Small intestine (tissue), 7 donors: ENCODE results near the gene LEMD1. TPM values are rescaled to one million over a fixed set of nuclear protein-coding genes. Genes with fewer than 3 reads are reported as not detected.

Source experiments
- DNase-seq, 2 donors: peaks; one replicate each; pipeline versions ENCODE4 v3.0.0 to v3.0.0-alpha.2; 2013
- FAIRE-seq: peaks from 2 replicates; lab custom pipeline; 2012; peaks lifted over from hg19 to GRCh38; lab: Jason Lieb, UNC
- H3K27ac ChIP-seq, 3 donors: one replicate each; pipeline ENCODE4 v1.5.1; 2013; ENCODE audit warnings: low read length in 2 of 3, mild to moderate bottlenecking in 2 of 3, control low read depth in 1 of 3, inconsistent platforms in 1 of 3, low read depth in 1 of 3, moderate library complexity in 1 of 3
- H3K27me3 ChIP-seq, 3 donors: one replicate each; pipeline ENCODE4 v1.6.1; 2013; ENCODE audit warnings: low read length in 3 of 3, inconsistent platforms in 1 of 3; ENCODE audit not compliant: control insufficient read depth in 3 of 3, insufficient read depth in 3 of 3
- H3K36me3 ChIP-seq, 3 donors: one replicate each; pipeline ENCODE4 v1.6.1; 2013; ENCODE audit warnings: low read length in 3 of 3, inconsistent platforms in 1 of 3, low read depth in 1 of 3, mild to moderate bottlenecking in 1 of 3, moderate library complexity in 1 of 3; ENCODE audit not compliant: control insufficient read depth in 3 of 3, insufficient read depth in 2 of 3
- H3K4me1 ChIP-seq, 3 donors: one replicate each; pipeline ENCODE4 v1.6.1; 2013; ENCODE audit warnings: low read length in 2 of 3, inconsistent platforms in 1 of 3, low read depth in 1 of 3, mild to moderate bottlenecking in 1 of 3, moderate library complexity in 1 of 3; ENCODE audit not compliant: control insufficient read depth in 3 of 3, insufficient read depth in 2 of 3
- H3K4me3 ChIP-seq, 3 donors: one replicate each; pipeline ENCODE4 v1.5.1; 2013; ENCODE audit warnings: low read length in 3 of 3, control low read depth in 1 of 3, inconsistent platforms in 1 of 3, low read depth in 1 of 3, mild to moderate bottlenecking in 1 of 3, moderate library complexity in 1 of 3
- H3K9me3 ChIP-seq, 2 donors: one replicate each; pipeline ENCODE4 v1.6.1; 2013; ENCODE audit warnings: low read depth in 1 of 2, low read length in 1 of 2; ENCODE audit not compliant: control insufficient read depth in 2 of 2, insufficient read depth in 1 of 2
- WGBS, 3 donors: extraction: QIAGEN DNeasy Blood & Tissue Kit; methylation state at CpG; one replicate each; pipeline ENCODE4 v1.1.7; 2013; 5-methylcytosine and 5-hydroxymethylcytosine counted together
- polyA plus RNA-seq, 4 donors: library from polyadenylated mRNA; stranded (reverse) in 3 of 4; unstranded in 1 of 4; fragments of 200-250 nt in 3 of 4; fragments of 120-200 nt in 1 of 4; gene quantifications; one replicate each; pipeline versions ENCODE4 v1.2.1 to v1.2.3, GENCODE V29; 2013
- donor health status: healthy with polysubstance abuse.
- donor health status: control.
- donor health status: control.
- donor health status: Bipolar disorder and iron deficiency.
- donor health status: healthy.

The LEMD1 gene
- polyA plus RNA-seq, 4 donors = 0.34 to 3.8 (median 0.79) TPM

GRCh38 chr1:205449750-205450443 lies 28.0 kb upstream of the LEMD1 start:
- peak overlapping the region in 2 of 3 donors; percentile 51 to 52 for H3K4me3 ChIP-seq
- 9 to 23% (median 13%) methylated on average over 13 to 18 of the region's 18 CpGs for WGBS, 3 donors
- H3K27ac ChIP-seq = peak overlapping the region; percentile 79 to 90 (median 83)
- peak; percentile 84 to 89 for DNase-seq
- peaks cover 0 to 53% (median 6%) of the 10 kb centered on the region in 3 donors for H3K4me1 ChIP-seq
- H3K36me3 ChIP-seq = peaks cover 0 to 6% (median 0%) of the 10 kb centered on the region in 3 donors
- no peak for FAIRE-seq
- no peaks in the 10 kb centered on the region for H3K9me3 ChIP-seq
- peaks cover 2 to 21% (median 20%) of the 10 kb centered on the region in 3 donors for H3K27me3 ChIP-seq

GRCh38 chr1:205449254-205449749 lies 27.4 kb upstream of the LEMD1 start:
- H3K36me3 ChIP-seq = peaks cover 0 to 6% (median 0%) of the 10 kb centered on the region in 3 donors
- 29 to 74% (median 59%) methylated on average over 4 of the region's 4 CpGs for WGBS, 3 donors
- peak overlapping the region; percentile 79 to 90 (median 83) for H3K27ac ChIP-seq
- peak overlapping the region in 2 of 3 donors; percentile 51 to 52 for H3K4me3 ChIP-seq
- H3K9me3 ChIP-seq = no peaks in the 10 kb centered on the region
- H3K4me1 ChIP-seq = peaks cover 0 to 59% (median 6%) of the 10 kb centered on the region in 3 donors
- FAIRE-seq (no peak), DNase-seq (peak in 1 of 2 donors; percentile 18)
- peaks cover 0 to 19% (median 15%) of the 10 kb centered on the region in 3 donors for H3K27me3 ChIP-seq

- Histone ChIP-seq H3K36me3 (peaks cover 0 to 6% (median 0%) of the 10 kb centered on the region in 3 donors), H3K4me3 (peak overlapping the region in 2 of 3 donors; percentile 51 to 52), H3K9me3 (no peaks in the 10 kb centered on the region), H3K4me1 (peaks cover 0 to 64% (median 6%) of the 10 kb centered on the region in 3 donors), H3K27me3 (peaks cover 0 to 15% (median 9%) of the 10 kb centered on the region in 3 donors), H3K27ac (peak overlapping the region in 2 of 3 donors; percentile 79 to 90)
- DNase-seq = peak in 1 of 2 donors; percentile 66
- FAIRE-seq = no peak
- 66 to 75% (median 74%) methylated on average over 6 of the region's 6 CpGs for WGBS, 3 donors
These were observed 26.8 kb upstream of the LEMD1 start for GRCh38 chr1:205448540-205449253.

- DNase-seq (peak in 1 of 2 donors; percentile 39), FAIRE-seq (no peak)
- Histone ChIP-seq H3K4me1 (peaks cover 3 to 74% (median 6%) of the 10 kb centered on the region in 3 donors), H3K27me3 (peaks cover 0 to 5% (median under 1%) of the 10 kb centered on the region in 3 donors), H3K9me3 (no peaks in the 10 kb centered on the region), H3K27ac (no peak overlapping the region), H3K36me3 (peaks cover 0 to 6% (median 0%) of the 10 kb centered on the region in 3 donors), H3K4me3 (no peak overlapping the region)
- WGBS, 3 donors = 47 to 52% (median 50%) methylated on average over 19 of the region's 19 CpGs
These were observed 25.8 kb upstream of the LEMD1 start for GRCh38 chr1:205447457-205448341.

- no peak overlapping the region for H3K27ac ChIP-seq
- no peaks in the 10 kb centered on the region for H3K27me3 ChIP-seq
- FAIRE-seq (no peak), DNase-seq (no peak)
- H3K4me1 ChIP-seq = peaks cover 7 to 83% (median 8%) of the 10 kb centered on the region in 3 donors
- H3K9me3 ChIP-seq = no peaks in the 10 kb centered on the region
- peaks cover 0 to 6% (median 0%) of the 10 kb centered on the region in 3 donors for H3K36me3 ChIP-seq
- H3K4me3 ChIP-seq = no peak overlapping the region
- 61 to 81% (median 74%) methylated on average over 8 to 9 of the region's 9 CpGs for WGBS, 3 donors
These were observed 25.0 kb upstream of the LEMD1 start for GRCh38 chr1:205446828-205447227.

GRCh38 chr1:205445646-205445935 lies 23.7 kb upstream of the LEMD1 start:
- no peak overlapping the region for H3K4me3 ChIP-seq
- peaks cover 14 to 85% (median 16%) of the 10 kb centered on the region in 3 donors for H3K4me1 ChIP-seq
- H3K27ac ChIP-seq = no peak overlapping the region
- no peaks in the 10 kb centered on the region for H3K9me3 ChIP-seq
- DNase-seq (no peak), FAIRE-seq (no peak)
- H3K27me3 ChIP-seq = no peaks in the 10 kb centered on the region
- peaks cover 0 to 6% (median 0%) of the 10 kb centered on the region in 3 donors for H3K36me3 ChIP-seq
- 81 to 85% (median 83%) methylated on average over 5 of the region's 5 CpGs for WGBS, 3 donors

- H3K4me1 ChIP-seq = peaks cover 14 to 85% (median 18%) of the 10 kb centered on the region in 3 donors
- peaks cover 0 to 7% (median 0%) of the 10 kb centered on the region in 3 donors for H3K36me3 ChIP-seq
- H3K27ac ChIP-seq = no peak overlapping the region
- no peaks in the 10 kb centered on the region for H3K9me3 ChIP-seq
- DNase-seq = peak in 1 of 2 donors; percentile 30
- WGBS, 3 donors = 40 to 63% (median 62%) methylated on average over 16 to 18 of the region's 18 CpGs
- no peak for FAIRE-seq
- no peaks in the 10 kb centered on the region for H3K27me3 ChIP-seq
- no peak overlapping the region for H3K4me3 ChIP-seq
These were observed 23.2 kb upstream of the LEMD1 start for GRCh38 chr1:205444931-205445645.
